ENCODE measurements around the gene SERTAD1.

The SERTAD1 gene

GRCh38 chr19:40415768-40416167 lies 10.0 kb downstream of the SERTAD1 start:
- no peak for DNase-seq (ENCODE audit: low read depth)
- no peak overlapping the region for H3K4me3 ChIP-seq (ENCODE audit: low read depth, low read length)
- no peak for TF ChIP-seq MAX (IDR thresholded peaks at IDR 0.05; ENCODE audit: low read depth, low read length)
- TF ChIP-seq CTCF (IDR thresholded peaks at IDR 0.05; ENCODE audit: low read depth, low read length), result no peak
- no peak for TF ChIP-seq POLR2A (IDR thresholded peaks at IDR 0.05; ENCODE audit: extremely low read depth, insufficient read length)
- no peak for TF ChIP-seq MYC (IDR thresholded peaks at IDR 0.05; ENCODE audit: low read depth, low read length)

GRCh38 chr19:40414542-40415535 lies 11.0 kb downstream of the SERTAD1 start:
- H3K4me3 ChIP-seq (ENCODE audit: low read depth, low read length), result no peak overlapping the region
- DNase-seq (ENCODE audit: low read depth), result no peak
- TF ChIP-seq MYC (IDR thresholded peaks at IDR 0.05; ENCODE audit: low read depth, low read length), result no peak
- no peak for TF ChIP-seq MAX (IDR thresholded peaks at IDR 0.05; ENCODE audit: low read depth, low read length)
- no peak for TF ChIP-seq CTCF (IDR thresholded peaks at IDR 0.05; ENCODE audit: low read depth, low read length)
- no peak for TF ChIP-seq POLR2A (IDR thresholded peaks at IDR 0.05; ENCODE audit: extremely low read depth, insufficient read length)

- DNase-seq (ENCODE audit: low read depth), result no peak
- no peak within 1 kb of the TSS for H3K4me3 ChIP-seq (ENCODE audit: low read depth, low read length)
- TF ChIP-seq CTCF (IDR thresholded peaks at IDR 0.05; ENCODE audit: low read depth, low read length) (no peak), MYC (IDR thresholded peaks at IDR 0.05; ENCODE audit: low read depth, low read length) (no peak), POLR2A (IDR thresholded peaks at IDR 0.05; ENCODE audit: extremely low read depth, insufficient read length) (no peak), MAX (IDR thresholded peaks at IDR 0.05; ENCODE audit: low read depth, low read length) (no peak)
Measured at GRCh38 chr19:40413291-40413845, 12.4 kb downstream of the SERTAD1 start, which contains the start of gene PRX. TSS of gene PRX (minus strand) at chr19:40413378. CDS start at chr19:40407932, 5,446 bp downstream.

- no peak overlapping the region for H3K4me3 ChIP-seq (ENCODE audit: low read depth, low read length)
- no peak for DNase-seq (ENCODE audit: low read depth)
- TF ChIP-seq MAX (IDR thresholded peaks at IDR 0.05; ENCODE audit: low read depth, low read length) (no peak), MYC (IDR thresholded peaks at IDR 0.05; ENCODE audit: low read depth, low read length) (no peak), POLR2A (IDR thresholded peaks at IDR 0.05; ENCODE audit: extremely low read depth, insufficient read length) (no peak), CTCF (IDR thresholded peaks at IDR 0.05; ENCODE audit: low read depth, low read length) (no peak)
Measured at GRCh38 chr19:40412866-40413265, 12.9 kb downstream of the SERTAD1 start.

GRCh38 chr19:40411958-40412499 lies 13.8 kb downstream of the SERTAD1 start:
- H3K4me3 ChIP-seq (ENCODE audit: low read depth, low read length), result no peak overlapping the region
- DNase-seq (ENCODE audit: low read depth), result no peak
- no peak for TF ChIP-seq MAX (IDR thresholded peaks at IDR 0.05; ENCODE audit: low read depth, low read length)
- TF ChIP-seq MYC (IDR thresholded peaks at IDR 0.05; ENCODE audit: low read depth, low read length), result no peak
- no peak for TF ChIP-seq POLR2A (IDR thresholded peaks at IDR 0.05; ENCODE audit: extremely low read depth, insufficient read length)
- TF ChIP-seq CTCF (IDR thresholded peaks at IDR 0.05; ENCODE audit: low read depth, low read length), result no peak

Measured in NB4 (cell line).